Anterior cingulate cortex (tissue), 58 donors: Measurements from ENCODE around the gene ESAM.

Source experiments
- DNase-seq, 58 donors: peaks; one replicate each; lab custom pipeline; 2025; lab: John Stamatoyannopoulos, UW

ESAM gene

GRCh38 chr11:124762105-124762623 lies at the start of gene ESAM:
Gene ESAM, minus strand, starts transcription at chr11:124762290. Its CDS starts 136 bp downstream, at chr11:124762154.
- no peak for DNase-seq

GRCh38 chr11:124811399-124812125 lies 49.5 kb upstream of the ESAM start:
- no peak for DNase-seq

GRCh38 chr11:124807660-124808270 lies 45.7 kb upstream of the ESAM start:
- DNase-seq: peak in 1 of 58 donors; percentile 10

GRCh38 chr11:124807201-124807600 lies 45.1 kb upstream of the ESAM start:
- DNase-seq: no peak

- DNase-seq: no peak
Measured at GRCh38 chr11:124804884-124805283, 42.8 kb upstream of the ESAM start.

- DNase-seq: no peak
Measured at GRCh38 chr11:124801636-124802312, 39.7 kb upstream of the ESAM start.

GRCh38 chr11:124801014-124801413 lies 38.9 kb upstream of the ESAM start:
- peak in 1 of 58 donors; percentile 16 for DNase-seq

- peak; percentile 12 to 95 (median 83) for DNase-seq
Measured at GRCh38 chr11:124800226-124800929, 38.3 kb upstream of the ESAM start, which contains the start of gene MSANTD2. Gene MSANTD2, minus strand, starts transcription at chr11:124800406. Its CDS starts 26 bp downstream, at chr11:124800380.

- DNase-seq: peak in 25 of 58 donors; percentile 3 to 76 (median 34)
Measured at GRCh38 chr11:124799348-124800225, 37.5 kb upstream of the ESAM start.

GRCh38 chr11:124798991-124799347 lies 36.9 kb upstream of the ESAM start:
- no peak for DNase-seq

- DNase-seq: no peak
Measured at GRCh38 chr11:124796312-124796711, 34.2 kb upstream of the ESAM start.

GRCh38 chr11:124793466-124794278 lies 31.6 kb upstream of the ESAM start:
- no peak for DNase-seq

- no peak for DNase-seq
Measured at GRCh38 chr11:124791626-124792341, 29.7 kb upstream of the ESAM start.

GRCh38 chr11:124788521-124788920 lies 26.4 kb upstream of the ESAM start:
- DNase-seq: no peak

GRCh38 chr11:124784051-124784450 lies 22.0 kb upstream of the ESAM start:
- DNase-seq: no peak

- DNase-seq: no peak
Measured at GRCh38 chr11:124783002-124783401, 20.9 kb upstream of the ESAM start.

GRCh38 chr11:124779568-124779967 lies 17.5 kb upstream of the ESAM start:
- no peak for DNase-seq

GRCh38 chr11:124778281-124778680 lies 16.2 kb upstream of the ESAM start:
- DNase-seq: no peak
